Endothelial cell of umbilical vein (primary cell): ENCODE measurements around the gene CRTC2. TPM values are rescaled to one million over a fixed set of nuclear protein-coding genes. Genes with fewer than 3 reads are reported as not detected.

Experiments
- BruUV-seq: library from RNA; stranded (reverse); fragments of 400-500 nt; replicated peaks from 2 replicates; lab custom pipeline; 2021; lab: Mats Ljungman, UMichigan
- CTCF ChIA-PET: fragments of 300-600, 350-600 bp; sonication (Branson Sonifier 250); formaldehyde crosslinking; loops from one replicate; lab custom pipeline; 2021; ENCODE audit warnings: antibody characterized with exemption, inconsistent platforms; lab: Charles Lee
- POLR2A ChIA-PET: fragments of 300-600, 350-600 bp; sonication (Branson Sonifier 250); formaldehyde crosslinking; loops from one replicate; lab custom pipeline; 2021; ENCODE audit warnings: antibody characterized with exemption, inconsistent platforms; lab: Charles Lee
- DNase-seq: peaks from one replicate; pipeline ENCODE4 v3.0.0-alpha.2; 2011; ENCODE audit warnings: low read depth, low spot score
- FAIRE-seq: peaks from 2 replicates; lab custom pipeline; 2011; peaks lifted over from hg19 to GRCh38; lab: Jason Lieb, UNC
- H2AFZ ChIP-seq: 2 replicates; pipeline ENCODE4 v1.6.0; 2012; ENCODE audit warnings: low read depth, low read length, control low read depth, inconsistent platforms
- H3K27ac ChIP-seq: 2 replicates; pipeline ENCODE4 v1.5.1; 2011; ENCODE audit warnings: low read depth, mild to moderate bottlenecking, control low read depth, low read length, moderate library complexity; ENCODE audit not compliant: insufficient read depth
- H3K27me3 ChIP-seq, 2 experiments: 2 replicates each; pipeline versions ENCODE4 v1.6.0 to v1.6.1; 2011; ENCODE audit warnings: low read length in 2 of 2, mixed read lengths in 1 of 2; ENCODE audit not compliant: control insufficient read depth in 2 of 2, insufficient read depth in 2 of 2
- H3K36me3 ChIP-seq, 2 experiments: 2 replicates in 1 of 2; 3 replicates in 1 of 2; pipeline ENCODE4 v1.5.1; 2011; ENCODE audit warnings: low read length in 2 of 2, mild to moderate bottlenecking in 1 of 2, moderate library complexity in 1 of 2; ENCODE audit not compliant: control insufficient read depth in 2 of 2, insufficient read depth in 2 of 2; ENCODE audit errors: extremely low read depth in 1 of 2
- H3K4me1 ChIP-seq: 3 replicates; pipeline ENCODE4 v1.5.1; 2011; ENCODE audit warnings: mild to moderate bottlenecking, low read length; ENCODE audit not compliant: control insufficient read depth, insufficient read depth; ENCODE audit errors: extremely low read depth
- H3K4me2 ChIP-seq: 2 replicates; pipeline ENCODE4 v1.6.1; 2011; ENCODE audit warnings: low read length, control low read depth, mixed read lengths; ENCODE audit not compliant: insufficient read depth
- H3K4me3 ChIP-seq, 3 experiments: fragments of 200-600 bp in 1 of 3; sonication (generic), shearing (Covaris generic) in 1 of 3; replicated peaks in 1 of 3; 2 replicates each; pipeline ENCODE4 v1.5.1; 2011 to 2016; ENCODE audit warnings: control low read depth in 3 of 3, low read length in 3 of 3, mild to moderate bottlenecking in 2 of 3, inconsistent platforms in 1 of 3, low read depth in 1 of 3, moderate library complexity in 1 of 3; ENCODE audit not compliant: insufficient read depth in 1 of 3
- H3K79me2 ChIP-seq: 2 replicates; pipeline ENCODE4 v1.6.0; 2012; ENCODE audit warnings: low read length, inconsistent platforms; ENCODE audit not compliant: control insufficient read depth, insufficient read depth
- H3K9ac ChIP-seq: replicated peaks from 2 replicates; pipeline ENCODE3; 2011; ENCODE audit warnings: low read length, control low read depth; ENCODE audit not compliant: insufficient read depth; ENCODE audit errors: extremely low read depth
- H3K9me1 ChIP-seq: replicated peaks from 3 replicates; pipeline ENCODE4 v1.6.0; 2011; ENCODE audit warnings: mild to moderate bottlenecking, low read length; ENCODE audit not compliant: control insufficient read depth, insufficient read depth; ENCODE audit errors: extremely low read depth
- H3K9me3 ChIP-seq: replicated peaks from 2 replicates; pipeline ENCODE4 v1.5.1; 2012; ENCODE audit warnings: low read length, inconsistent platforms; ENCODE audit not compliant: control insufficient read depth, insufficient read depth
- H4K20me1 ChIP-seq: replicated peaks from 2 replicates; pipeline ENCODE3; 2011; ENCODE audit warnings: mild to moderate bottlenecking, low read length; ENCODE audit not compliant: control insufficient read depth, insufficient read depth; ENCODE audit errors: extremely low read depth
- EZH2 ChIP-seq: IDR thresholded peaks from 2 replicates; pipeline ENCODE4 v1.6.1; 2012; ENCODE audit warnings: borderline replicate concordance, low read depth, mild to moderate bottlenecking, moderate library complexity, low read length, inconsistent platforms; ENCODE audit not compliant: severe bottlenecking
- FOS ChIP-seq: IDR thresholded peaks from 2 replicates; pipeline ENCODE4 v1.6.1; 2011; ENCODE audit warnings: mild to moderate bottlenecking, low read length, moderate library complexity, borderline replicate concordance; ENCODE audit not compliant: insufficient read depth
- GATA2 ChIP-seq: IDR thresholded peaks from 2 replicates; pipeline ENCODE4 v1.7.0; 2011; ENCODE audit warnings: low read depth, mild to moderate bottlenecking, moderate library complexity, mixed read lengths, low read length; ENCODE audit not compliant: insufficient read length, insufficient read depth
- JUN ChIP-seq: IDR thresholded peaks from 2 replicates; pipeline ENCODE4 v1.6.1; 2011; ENCODE audit warnings: borderline replicate concordance, low read depth; ENCODE audit not compliant: insufficient read length, insufficient read depth
- MAX ChIP-seq: IDR thresholded peaks from 2 replicates; pipeline ENCODE4 v1.6.1; 2011; ENCODE audit not compliant: insufficient read depth, insufficient read length
- MYC ChIP-seq: IDR thresholded peaks from one replicate; pipeline ENCODE4 v1.6.1; 2011; ENCODE audit warnings: mild to moderate bottlenecking, low read depth, low read length
- POLR2A ChIP-seq: IDR thresholded peaks from 2 replicates; pipeline ENCODE4 v1.6.1; 2012; ENCODE audit warnings: low read depth, mild to moderate bottlenecking, control low read depth, low read length
- POLR2AphosphoS5 ChIP-seq: IDR thresholded peaks from 2 replicates; pipeline ENCODE4 v1.6.1; 2012; ENCODE audit warnings: low read depth, mild to moderate bottlenecking, control low read depth, low read length, moderate library complexity; ENCODE audit not compliant: insufficient read depth
- dilution Hi-C: fragments of 300-500 bp; cut with MboI; formaldehyde crosslinking; loops from one replicate; pipeline ENCODE4 v1.15.0; 2019; ENCODE audit warnings: low sequenced_read_pairs; ENCODE audit not compliant: extremely low pct_ligation_motif_present
- intact Hi-C: fragments of 100-400 bp; cut with micrococcal nuclease; formaldehyde crosslinking; loops from one replicate; pipeline ENCODE4 v1.10.0; 2022
- polyA plus RNA-seq, 4 experiments: library from polyadenylated mRNA; depleted of rRNA in 3 of 4; stranded (reverse) in 3 of 4; unstranded in 1 of 4; fragments of >200 nt; gene quantifications; 2 replicates each; pipeline versions ENCODE4 v1.2.1 to v1.2.3, GENCODE V29; 2011 to 2012; ENCODE audit warnings: missing spikeins in 1 of 4
- total RNA-seq: library from RNA; stranded (reverse); gene quantifications from 2 replicates; pipeline ENCODE4 v1.2.3, GENCODE V29; 2021
- TF ChIP-seq, protein P1 (sequence below), 2 donors: IDR thresholded peaks; 1 replicate in 1 of 2; 2 replicates in 1 of 2; pipeline ENCODE4 v1.5.1; 2011; ENCODE audit warnings: low read length in 2 of 2, mild to moderate bottlenecking in 2 of 2, moderate library complexity in 2 of 2, control low read depth in 1 of 2, inconsistent platforms in 1 of 2, low read depth in 1 of 2; ENCODE audit not compliant: insufficient read depth in 1 of 2; ENCODE audit errors: extremely low read depth in 1 of 2

Gene CRTC2
- total and polyA plus RNA-seq, 2 donors (not counting 3 experiments of a cell fraction or from before 2014, with no cell fraction given) = 40.2 to 42.2 TPM

DNA sequence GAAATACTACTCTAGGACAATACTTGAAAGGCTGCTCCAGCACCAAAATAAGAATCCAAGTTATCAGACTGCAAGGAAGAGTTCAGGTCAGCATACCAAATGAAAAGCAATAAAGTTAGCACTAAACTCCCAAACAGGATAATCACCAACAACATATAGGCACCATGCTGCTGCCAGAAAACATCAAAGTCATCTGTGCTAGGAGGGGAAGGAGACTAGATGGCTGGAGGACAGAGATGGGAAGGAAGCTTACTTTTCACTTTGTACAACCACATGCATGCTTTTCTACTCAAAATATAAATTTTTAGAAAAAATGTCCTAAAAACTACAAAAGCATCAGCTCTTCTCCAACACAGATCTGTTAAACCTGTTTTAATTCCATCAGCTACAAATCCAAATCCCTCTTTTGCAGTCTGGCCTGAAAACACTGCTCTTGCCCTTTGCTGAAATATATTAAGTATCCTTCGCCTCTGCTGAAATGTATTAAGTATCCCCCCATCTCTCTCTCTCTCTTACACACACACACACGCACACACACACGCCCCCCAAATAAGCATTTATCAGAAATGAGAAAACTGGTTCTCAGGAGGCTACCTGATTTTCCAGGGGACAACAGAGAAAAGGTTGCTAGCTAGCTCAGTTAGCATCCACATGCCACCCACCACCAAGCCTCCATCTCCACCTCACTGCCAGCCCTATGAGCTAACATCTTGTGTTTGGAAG lies 37.2 kb downstream of the CRTC2 start:
- dilution Hi-C loops (no loop called here), intact Hi-C loops (no loop called here)
- Histone ChIP-seq H3K36me3 (peaks cover 0 to 3% of the 10 kb centered on the region in 2 experiments), H3K9me3 (no peaks in the 10 kb centered on the region), H3K27me3 (no peaks in the 10 kb centered on the region), H3K9ac (no peak overlapping the region), H3K4me1 (peaks cover 22% of the 10 kb centered on the region), H3K27ac (no peak overlapping the region), H2AFZ (no peak overlapping the region), H3K9me1 (no peaks in the 10 kb centered on the region), H3K79me2 (peaks cover 60% of the 10 kb centered on the region), H3K4me2 (peak overlapping the region; percentile 71), H4K20me1 (peaks cover 23% of the 10 kb centered on the region), H3K4me3 (peak overlapping the region; percentile 67 to 91 (median 85))
- TF ChIP-seq MYC (no peak), POLR2A (no peak), EZH2 (no peak), MAX (no peak), JUN (no peak), GATA2 (no peak), FOS (no peak), POLR2AphosphoS5 (no peak)
- TF ChIP-seq, protein P1, sequence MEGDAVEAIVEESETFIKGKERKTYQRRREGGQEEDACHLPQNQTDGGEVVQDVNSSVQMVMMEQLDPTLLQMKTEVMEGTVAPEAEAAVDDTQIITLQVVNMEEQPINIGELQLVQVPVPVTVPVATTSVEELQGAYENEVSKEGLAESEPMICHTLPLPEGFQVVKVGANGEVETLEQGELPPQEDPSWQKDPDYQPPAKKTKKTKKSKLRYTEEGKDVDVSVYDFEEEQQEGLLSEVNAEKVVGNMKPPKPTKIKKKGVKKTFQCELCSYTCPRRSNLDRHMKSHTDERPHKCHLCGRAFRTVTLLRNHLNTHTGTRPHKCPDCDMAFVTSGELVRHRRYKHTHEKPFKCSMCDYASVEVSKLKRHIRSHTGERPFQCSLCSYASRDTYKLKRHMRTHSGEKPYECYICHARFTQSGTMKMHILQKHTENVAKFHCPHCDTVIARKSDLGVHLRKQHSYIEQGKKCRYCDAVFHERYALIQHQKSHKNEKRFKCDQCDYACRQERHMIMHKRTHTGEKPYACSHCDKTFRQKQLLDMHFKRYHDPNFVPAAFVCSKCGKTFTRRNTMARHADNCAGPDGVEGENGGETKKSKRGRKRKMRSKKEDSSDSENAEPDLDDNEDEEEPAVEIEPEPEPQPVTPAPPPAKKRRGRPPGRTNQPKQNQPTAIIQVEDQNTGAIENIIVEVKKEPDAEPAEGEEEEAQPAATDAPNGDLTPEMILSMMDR (IDR thresholded peaks at IDR 0.05; ENCODE audit: extremely low read depth in 1 of 2, insufficient read depth in 1 of 2, low read depth in 1 of 2, low read length in 2 of 2) = no peak
- FAIRE-seq (peak; percentile 26), DNase-seq (peak; percentile 8)
- CTCF ChIA-PET = interaction anchor here (0.6 to 3.4 kb wide), 11 partner anchors 10 to 123 kb away, joined by 3 to 25 read pairs (median 4); partner anchors contain the start of genes DENND4B and RAB13
- POLR2A ChIA-PET = interaction anchor here (1.2 kb wide), 1 partner anchor 40 kb away, joined by 3 read pairs; no protein-coding TSS in a partner anchor
- BruUV-seq = no TSS peak
